Measurements from ENCODE around the gene BANK1.

DNA sequence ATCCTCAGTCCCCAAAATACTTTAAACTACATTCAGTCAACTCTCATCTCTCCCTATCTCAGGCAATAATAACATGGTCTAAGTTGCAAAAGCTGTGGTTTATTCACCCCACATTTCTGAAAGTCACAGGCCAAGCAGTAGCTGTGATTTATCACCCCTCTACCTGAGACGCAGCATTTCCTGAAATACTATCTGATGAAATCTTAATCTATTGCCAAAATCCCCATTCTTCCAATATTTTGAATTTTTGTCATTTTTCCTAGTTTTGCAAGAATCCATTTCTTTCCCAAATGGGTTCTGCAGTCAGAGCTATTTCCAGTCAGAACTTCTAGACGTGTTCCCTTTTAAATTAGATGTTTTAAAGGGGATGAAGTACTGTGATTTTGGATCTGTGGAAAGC is 148.3 kb downstream of the BANK1 start:
- TF ChIP-seq, protein P1, sequence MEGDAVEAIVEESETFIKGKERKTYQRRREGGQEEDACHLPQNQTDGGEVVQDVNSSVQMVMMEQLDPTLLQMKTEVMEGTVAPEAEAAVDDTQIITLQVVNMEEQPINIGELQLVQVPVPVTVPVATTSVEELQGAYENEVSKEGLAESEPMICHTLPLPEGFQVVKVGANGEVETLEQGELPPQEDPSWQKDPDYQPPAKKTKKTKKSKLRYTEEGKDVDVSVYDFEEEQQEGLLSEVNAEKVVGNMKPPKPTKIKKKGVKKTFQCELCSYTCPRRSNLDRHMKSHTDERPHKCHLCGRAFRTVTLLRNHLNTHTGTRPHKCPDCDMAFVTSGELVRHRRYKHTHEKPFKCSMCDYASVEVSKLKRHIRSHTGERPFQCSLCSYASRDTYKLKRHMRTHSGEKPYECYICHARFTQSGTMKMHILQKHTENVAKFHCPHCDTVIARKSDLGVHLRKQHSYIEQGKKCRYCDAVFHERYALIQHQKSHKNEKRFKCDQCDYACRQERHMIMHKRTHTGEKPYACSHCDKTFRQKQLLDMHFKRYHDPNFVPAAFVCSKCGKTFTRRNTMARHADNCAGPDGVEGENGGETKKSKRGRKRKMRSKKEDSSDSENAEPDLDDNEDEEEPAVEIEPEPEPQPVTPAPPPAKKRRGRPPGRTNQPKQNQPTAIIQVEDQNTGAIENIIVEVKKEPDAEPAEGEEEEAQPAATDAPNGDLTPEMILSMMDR (conservative IDR thresholded peaks at IDR 0.05 in 1 of 2, IDR thresholded peaks at IDR 0.05 in 1 of 2; ENCODE audit: low read depth in 1 of 2, low read length in 2 of 2) = no peak
- no peak for TF ChIP-seq EZH2 (IDR thresholded peaks at IDR 0.05; ENCODE audit: low read length, missing control alignments)

Measured in fibroblast of lung (primary cell).